NCI-H128 (cell line): ENCODE results near the gene H6PD.

Source experiments
- DNase-seq: peaks from one replicate; lab custom pipeline; 2025; ENCODE audit not compliant: unreplicated experiment; lab: John Stamatoyannopoulos, UW

H6PD gene

DNA sequence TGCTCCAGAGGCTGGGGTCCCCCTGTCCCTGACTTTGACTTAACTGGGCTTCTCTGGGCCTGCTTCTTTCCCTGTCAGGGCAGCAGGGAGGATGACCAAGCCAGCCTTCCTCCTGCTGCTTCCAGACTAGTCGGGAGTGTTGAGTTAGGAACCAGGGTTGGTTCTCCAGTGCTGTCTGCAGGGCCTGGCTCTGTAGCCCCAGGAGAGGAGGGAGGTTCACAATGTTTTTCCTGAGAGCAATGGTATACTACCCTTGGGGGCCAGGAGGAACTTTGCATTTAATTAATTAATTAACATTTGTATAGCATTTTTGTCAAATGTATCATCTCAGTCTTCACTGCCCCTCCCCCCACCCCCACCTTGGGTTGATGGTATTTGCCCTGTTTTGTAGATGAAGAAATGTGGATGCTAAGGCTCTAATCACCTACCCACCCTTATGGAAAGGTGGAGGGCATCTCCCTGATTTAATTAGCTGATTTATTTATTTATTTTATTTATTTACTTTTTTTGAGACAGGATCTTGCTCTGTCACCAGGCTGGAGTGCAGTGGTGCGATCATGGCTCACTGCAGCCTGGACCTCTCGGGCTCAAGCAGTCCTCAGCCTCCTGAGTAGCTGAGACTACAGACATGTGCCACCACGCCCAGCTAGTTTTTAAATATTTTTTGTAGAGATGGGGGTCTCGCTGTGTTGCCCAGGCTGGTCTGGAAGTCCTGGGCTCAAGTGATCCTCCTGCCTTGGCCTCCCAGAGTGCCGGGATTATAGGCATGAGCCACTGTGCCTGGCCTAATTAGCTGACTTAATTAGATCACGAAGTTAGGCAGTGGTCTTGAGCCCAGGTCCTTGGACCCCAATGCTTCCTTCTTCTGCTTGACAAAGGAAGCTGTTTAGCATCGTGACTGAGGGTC lies 6.6 kb downstream of the H6PD start:
- no peak for DNase-seq

DNA sequence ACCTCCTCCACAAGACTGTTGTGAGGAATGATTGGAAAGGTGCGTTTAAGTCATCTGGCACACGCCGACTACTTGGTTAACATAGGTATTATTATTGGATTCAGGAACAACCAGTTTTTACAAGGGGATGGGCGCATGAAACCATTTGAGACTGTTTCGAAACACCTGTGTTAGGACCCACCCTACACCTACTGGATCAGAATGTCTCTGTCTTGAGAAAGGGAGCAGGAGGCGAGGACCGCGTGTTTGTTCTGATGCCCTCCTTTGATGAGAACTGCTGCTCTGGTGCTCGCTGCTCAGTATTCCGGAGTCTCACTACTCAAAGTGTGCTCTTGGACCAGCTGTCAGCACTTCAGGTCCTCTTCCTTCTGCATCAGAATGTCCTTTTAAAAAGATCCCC lies 7.3 kb downstream of the H6PD start:
- no peak for DNase-seq

DNA sequence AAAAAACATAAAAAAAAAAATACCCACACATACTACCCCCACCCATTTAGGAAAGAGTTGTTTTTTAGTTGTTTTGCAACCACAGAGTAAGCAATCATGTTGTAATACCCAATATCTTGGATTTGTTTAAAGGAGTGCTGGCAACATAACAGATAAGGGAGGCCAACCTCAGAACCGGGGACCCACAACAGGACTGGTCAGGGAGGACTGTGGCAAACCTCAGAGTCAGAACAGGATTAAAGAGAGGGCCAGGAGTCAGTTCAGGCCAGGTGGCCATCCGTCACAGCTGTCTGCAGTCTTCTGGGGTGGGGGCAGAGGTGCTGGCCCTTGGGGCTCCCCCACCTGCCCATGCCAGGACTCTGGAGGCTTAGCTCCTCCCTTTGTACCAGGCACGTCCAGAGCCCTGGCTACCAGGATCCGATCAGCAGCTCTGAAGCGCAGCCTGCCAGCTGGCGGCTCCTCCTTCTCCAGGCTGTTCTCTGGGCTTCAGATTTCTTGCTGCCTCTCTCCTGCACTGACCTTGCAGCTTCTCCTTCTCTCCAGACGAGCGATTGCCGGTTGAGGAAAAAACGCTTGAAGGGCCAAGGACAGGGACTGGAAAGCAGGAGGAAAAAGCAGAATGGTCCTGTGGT lies 7.9 kb downstream of the H6PD start:
- no peak for DNase-seq

DNA sequence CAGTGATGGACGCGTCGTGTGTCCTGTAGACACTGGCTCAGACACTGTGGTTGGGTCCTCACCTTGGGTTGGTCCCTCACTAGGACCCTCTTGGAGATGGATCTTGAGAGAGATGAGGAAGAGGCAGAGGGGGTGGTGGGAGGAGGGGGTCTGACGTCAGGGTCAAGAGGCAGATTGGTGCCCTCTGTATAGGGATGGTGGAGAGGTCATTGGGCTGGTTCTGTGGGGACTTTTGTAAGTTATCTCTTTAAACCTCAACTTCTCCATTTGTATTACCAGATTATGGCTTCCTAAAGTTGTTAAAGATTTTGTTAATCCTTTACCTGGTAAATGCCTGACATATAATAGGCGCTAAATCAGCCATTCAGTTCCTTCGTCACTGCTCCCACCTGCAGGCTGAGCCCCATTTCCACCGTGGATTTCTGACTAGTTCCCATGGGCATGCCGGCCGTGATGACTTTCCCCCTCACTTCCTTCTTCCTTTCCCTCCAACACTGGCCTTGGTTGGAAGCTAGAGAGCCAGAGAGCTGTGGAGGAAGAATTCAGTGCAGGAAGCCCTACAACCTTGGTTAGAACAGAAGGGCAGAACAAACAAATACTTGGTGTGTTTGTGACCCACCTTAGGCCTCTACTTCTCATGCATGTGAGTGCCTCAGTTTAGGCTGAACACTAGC lies 8.6 kb downstream of the H6PD start:
- DNase-seq: no peak

DNA sequence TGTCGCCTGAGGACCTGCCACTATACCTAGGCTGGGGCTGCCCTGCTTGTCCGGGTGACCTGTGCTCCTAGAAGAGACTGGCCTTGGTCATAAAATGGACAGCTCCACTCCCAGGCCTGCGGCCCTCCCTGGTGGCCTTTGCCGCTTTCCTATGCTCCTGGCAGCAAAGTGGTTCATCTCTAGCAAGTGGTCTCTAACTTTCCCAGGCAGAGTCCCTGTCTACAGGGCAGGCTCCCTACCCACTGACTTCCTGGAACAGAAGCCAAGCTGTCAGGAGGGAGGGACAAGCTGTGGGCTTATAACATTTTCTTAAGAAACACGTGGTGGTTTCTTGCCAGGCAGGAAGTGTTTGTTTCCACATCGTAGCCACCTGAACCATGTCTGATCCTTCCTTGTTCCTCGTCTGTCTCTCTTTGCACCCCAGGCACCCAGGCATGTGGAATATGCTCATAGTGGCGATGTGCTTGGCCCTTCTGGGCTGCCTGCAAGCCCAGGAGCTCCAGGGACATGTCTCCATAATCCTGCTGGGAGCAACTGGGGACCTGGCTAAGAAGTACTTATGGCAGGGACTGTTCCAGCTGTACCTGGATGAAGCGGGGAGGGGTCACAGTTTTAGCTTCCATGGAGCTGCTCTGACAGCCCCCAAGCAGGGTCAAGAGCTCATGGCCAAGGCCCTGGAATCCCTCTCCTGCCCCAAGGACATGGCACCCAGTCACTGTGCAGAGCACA lies 10.1 kb downstream of the H6PD start:
- DNase-seq: no peak

DNA sequence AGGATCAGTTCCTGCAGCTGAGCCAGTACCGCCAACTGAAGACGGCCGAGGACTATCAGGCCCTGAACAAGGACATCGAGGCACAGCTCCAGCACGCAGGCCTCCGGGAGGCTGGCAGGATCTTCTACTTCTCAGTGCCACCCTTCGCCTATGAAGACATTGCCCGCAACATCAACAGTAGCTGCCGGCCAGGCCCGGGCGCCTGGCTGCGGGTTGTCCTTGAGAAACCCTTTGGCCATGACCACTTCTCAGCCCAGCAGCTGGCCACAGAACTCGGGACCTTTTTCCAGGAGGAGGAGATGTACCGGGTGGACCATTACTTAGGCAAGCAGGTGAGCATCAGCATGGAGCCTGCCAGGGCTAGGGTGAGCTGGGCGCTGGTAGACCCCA lies 10.7 kb downstream of the H6PD start:
- no peak for DNase-seq

DNA sequence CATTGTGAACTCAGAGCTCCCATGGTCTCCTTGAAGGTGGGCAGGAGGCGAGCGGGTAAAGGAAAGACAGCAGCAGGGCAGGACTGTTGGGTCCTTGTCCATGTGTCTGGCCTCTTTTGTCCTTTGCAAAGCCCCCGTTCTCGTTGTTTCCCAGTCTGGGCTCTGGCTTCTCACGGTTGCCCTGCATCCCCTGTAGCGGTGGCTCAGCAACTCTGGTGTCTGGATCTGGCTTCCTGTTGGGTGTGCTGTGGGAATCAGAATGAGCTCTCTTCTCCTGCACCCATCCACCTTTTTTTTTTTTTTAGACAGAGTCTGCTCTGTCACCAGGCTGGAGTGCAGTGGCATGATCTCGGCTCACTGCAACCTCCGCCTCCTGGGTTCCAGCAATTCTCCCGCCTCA lies 11.1 kb downstream of the H6PD start:
- DNase-seq: no peak

DNA sequence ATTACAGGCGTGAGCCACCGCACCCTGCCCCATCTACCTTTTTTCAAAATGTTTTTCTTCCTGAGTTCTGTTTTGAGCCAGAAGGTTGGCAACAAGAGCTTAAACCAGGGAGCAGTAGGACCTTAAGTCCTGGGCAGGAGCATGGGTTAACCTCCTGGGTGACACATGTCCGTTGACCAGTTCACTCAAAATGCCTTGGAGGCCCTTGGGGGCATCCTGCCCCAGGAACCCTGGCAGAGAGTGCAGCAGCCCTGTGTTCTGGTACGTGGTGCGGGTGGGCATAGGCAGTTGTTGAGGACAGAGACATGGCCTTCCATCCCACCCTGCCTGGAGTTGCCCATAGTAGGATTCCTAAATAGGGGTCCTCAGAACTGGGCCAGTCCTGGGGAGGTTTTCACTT lies 11.6 kb downstream of the H6PD start:
- no peak for DNase-seq

DNA sequence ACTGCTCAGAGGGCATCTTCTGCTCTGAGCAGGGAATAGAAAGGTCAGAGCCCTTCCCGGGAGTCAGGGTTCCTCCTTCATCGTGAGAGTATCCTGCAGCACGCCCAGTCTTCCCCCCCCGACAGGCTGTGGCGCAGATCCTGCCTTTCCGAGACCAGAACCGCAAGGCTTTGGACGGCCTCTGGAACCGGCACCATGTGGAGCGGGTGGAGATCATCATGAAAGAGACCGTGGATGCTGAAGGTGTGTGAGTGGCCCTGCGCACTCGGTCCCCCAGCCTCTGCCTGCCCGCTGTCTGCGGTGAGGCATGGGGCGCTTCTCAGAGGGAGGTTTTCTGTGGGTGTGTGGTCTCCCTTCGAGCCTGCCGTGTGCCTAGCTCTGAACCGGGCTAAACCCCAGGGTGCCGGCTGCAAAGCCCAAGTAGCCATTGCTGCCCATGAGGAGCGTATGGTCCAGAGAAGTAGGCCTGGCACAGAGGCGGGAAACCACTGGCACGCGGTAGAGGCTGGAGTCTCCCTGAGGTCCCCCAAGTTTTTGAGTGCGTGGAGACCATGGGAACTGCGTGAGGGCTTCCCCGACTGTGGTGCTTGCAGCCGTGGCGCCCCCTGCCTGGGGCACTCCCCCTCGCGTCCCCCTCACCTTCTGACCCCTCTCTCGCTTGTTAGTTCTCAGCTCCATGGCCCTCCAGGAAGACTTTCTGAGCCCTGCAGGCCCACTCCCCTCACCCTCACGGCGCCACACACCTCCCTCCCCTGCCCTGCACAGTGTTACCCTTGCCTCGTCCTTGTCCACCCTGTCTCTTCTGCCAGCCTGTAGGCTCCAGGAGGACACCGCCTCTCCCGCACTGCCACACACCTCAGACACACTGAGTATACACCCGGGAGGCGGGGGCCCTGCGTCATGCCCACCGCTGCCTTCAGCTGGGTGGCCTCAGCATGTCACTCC lies 12.5 kb downstream of the H6PD start:
- DNase-seq: no peak

DNA sequence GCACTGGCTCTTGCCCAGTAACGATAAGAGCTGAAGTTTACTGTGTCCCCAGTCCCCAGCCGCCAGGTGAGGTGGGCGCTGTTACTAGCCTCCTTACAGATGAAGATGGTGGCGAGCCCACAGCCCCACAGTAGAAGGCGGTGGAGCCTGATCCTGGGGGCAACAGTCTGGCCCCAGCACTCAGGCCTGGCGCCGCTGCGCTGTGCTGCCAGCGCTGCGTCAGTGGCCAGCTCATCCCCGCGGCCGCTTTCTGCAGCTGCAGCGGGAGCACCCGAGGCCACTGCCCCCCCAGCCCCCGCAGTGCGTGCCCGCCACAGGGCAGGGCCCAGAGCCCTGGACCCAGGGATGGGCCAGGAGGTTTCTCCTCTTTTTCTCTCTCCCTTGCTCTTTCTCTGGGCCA lies 13.3 kb downstream of the H6PD start:
- no peak for DNase-seq

DNA sequence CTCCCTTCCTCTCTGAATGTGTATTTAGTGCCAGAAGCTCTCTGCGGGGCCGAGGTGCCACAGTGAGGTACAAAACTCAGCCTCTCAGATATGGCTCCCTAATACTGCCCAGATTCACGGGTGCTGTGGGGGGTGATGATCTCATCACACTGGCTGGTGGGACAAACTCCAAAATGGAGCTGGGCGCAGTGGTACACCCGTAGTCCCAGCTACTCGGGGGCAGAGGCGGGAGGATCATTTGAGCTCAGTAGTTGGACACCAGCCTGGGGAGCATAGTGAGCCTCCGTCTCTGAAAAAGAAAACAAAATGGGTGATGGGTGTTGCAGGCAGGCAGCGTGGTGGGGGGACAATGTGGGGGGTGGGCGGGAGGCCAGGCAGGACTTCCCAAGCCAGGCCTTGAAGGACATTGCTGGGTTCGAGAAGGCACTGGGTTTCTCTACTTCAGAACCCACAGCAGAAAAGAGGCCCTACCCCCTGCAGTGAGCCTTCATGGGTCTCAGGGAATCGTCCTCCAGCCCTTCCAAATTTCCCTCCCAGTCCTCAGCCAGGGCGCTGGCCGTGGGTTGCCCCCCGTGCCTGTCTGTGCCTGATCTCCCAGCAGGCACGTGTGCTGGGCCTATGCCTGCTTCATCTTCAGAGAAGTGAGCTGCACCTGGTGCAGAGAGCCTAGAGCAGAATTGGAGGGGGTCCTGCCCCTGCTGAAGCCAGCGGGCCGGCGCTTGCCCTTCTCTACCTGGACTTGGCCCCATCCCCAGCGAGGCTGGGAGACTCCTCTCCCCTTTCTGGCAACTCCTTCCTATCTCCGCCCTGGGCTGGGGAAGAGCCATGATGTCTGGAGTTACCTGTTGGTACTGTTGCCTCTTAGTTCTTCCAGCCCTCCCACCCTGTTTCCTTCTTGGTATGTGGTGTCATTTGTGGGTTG lies 14.0 kb downstream of the H6PD start:
- no peak for DNase-seq

DNA sequence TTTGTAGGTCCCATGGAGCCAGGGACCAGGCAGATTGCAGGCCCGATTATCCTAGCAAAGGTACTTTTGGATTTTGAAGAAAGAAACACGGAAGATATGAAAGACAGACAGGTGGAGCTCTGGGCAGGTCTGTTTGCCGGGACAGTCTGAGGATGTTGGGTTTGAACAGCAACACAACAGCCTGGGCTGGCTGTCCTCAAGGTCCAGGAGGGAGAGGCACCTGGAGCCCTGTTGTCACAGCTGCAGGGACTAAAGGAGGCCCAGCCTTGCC lies 14.6 kb downstream of the H6PD start:
- no peak for DNase-seq

DNA sequence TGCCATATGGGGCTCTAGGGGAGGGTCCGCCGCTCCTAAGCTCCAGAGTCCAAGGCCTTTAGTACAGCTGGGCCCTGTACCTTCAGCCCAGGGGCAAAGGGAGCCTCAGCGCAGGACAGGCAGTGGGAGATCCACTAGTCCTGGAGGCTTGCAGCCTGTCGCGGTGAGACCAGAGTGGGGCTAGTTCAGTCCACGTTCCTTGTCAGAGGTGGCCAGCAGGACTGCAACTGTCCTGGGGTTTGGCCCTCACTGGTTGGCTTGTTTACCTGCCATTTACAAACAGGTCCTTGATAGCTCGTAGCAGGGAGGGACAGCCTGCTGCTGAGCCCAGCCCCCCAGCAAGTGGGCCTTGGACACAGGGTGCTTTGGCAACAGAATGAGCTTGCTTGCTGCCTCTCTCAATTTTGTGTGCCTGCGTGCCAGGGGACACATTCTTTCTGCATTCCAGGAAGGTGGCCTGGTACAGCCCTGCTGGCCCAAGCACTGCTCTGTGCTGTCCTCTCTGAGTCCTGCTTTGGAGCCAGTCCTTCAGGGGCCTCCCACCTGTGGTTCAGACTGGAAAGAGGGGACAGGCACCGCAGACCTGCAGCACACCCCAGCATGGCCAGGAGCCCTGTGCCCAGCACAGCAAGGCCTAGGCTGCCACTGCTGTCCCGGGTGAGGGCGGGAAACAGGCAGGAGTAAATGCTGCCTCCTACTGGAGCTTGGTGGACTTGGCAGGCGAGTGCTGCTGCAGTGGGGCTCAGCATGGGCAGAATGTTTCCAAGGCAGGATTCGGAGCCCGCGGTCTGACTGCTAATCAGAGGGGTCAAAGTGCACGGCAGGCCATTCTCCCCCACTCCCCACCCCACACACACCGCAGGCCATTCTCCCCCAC lies 15.2 kb downstream of the H6PD start:
- no peak for DNase-seq

DNA sequence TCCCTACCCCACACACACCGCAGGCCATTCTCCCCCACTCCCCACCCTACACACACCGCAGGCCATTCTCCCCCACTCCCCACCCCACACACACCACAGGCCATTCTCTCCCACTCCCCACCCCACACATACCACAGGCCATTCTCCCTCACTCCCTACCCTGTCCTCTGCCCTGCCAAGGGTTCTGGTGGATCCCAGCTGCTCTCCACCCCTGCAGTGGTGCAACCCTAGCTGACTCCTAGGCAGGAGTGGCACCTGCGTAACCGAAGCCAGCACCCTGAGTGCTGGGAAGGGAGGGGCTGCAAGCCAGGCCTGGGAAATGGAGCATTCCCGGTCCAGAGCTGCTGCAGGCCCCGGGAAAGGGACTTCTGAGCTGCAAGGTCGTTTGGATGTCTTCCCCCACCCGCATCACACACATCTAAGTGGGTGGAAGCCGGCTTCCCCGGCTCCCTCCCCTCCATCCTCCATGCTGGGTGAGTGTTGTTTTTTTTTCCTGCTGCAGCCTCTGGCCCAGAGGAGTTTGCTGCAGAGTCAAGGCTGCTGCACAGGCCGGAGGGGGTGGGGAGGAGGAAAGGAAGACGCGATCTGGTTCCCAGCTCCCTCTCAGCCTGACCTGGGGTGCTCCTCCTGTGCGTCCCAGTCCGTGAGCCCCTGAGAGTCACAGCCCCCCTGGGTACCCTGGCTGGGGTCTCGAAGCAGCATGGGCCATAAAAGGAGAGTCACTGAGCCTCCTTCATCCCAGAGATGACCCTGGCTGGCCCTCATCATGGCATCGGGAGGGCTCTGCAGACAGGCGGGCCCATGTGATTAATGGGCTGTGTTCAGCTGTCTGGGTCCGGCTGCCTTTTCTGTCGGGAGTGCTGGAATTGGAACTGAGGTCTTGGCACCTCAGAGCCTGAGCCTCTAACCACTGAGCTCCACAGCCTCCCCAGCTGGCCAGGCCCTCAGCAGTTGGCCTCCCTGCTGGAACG lies 16.1 kb downstream of the H6PD start:
- no peak for DNase-seq

DNA sequence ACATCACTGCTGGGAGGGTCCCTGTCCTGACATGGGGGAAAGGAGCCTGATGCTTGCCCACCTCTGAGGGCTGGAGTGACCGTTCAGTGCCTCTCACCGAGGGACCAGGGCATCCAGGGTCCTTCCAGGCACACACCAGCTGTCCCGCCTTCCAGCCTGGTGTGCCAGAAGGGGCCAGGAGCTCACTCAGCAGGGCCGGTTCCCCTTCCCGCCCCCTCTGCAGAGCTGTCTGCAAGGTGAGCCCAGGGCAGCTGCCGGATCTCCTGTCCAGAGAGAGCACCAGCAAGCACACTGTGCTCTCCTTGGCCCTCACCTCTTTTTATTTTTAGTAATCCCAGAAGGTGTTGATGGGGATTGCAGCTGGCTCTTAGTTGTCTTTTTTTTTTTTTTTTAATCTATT lies 16.9 kb downstream of the H6PD start:
- DNase-seq: no peak

DNA sequence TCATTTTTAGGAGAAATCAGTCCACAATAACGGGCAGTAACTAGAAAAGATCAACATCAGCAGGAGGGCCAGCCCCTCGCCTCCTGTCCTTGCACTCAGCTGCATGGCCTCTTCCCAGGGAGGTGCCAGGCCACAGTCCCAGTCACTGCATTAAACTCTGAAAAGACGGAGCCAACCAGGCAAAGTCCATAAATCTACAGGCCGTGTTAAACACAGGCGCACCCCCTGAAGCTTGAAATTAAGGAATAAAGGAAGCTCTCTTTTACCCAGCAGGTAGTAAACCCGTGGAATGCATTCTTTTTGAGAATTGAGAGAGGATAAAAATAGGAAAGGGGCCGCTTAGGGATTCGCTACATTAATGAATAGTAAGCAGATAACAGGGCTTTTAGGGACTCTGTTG lies 18.4 kb downstream of the H6PD start:
- DNase-seq: no peak

DNA sequence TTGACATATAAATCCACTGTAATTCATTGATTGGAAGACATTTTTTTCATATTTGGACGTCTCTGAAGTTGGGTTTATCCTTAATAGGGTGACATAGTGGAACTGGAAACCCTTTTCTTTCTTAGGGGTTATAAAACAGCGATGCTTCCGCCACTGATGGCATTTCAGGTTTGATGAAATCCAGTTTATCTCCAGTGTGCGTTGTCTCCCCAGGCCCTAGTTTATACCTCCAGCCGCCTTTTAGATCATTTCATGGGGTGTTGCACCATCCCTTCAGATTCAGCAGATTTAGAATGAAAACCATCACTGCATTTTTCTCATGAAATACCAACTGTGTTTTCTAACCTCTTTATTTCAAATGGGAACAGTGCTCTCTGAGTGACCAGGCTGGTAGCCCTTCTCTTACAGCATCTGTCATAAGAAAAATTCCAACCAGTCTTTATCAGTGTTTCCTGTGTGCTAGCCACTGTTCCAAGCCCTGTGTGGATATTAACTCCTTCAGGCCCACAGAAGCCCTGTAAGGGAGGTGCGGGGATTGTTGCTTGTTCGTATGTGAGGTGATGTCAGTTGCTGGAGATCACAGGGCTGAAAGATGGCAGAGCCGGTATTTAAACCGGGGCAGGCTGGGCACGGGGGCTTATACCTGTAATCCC lies 19.0 kb downstream of the H6PD start:
- DNase-seq: no peak
